Measurements from ENCODE around the gene OVCH2.

Gene OVCH2

DNA sequence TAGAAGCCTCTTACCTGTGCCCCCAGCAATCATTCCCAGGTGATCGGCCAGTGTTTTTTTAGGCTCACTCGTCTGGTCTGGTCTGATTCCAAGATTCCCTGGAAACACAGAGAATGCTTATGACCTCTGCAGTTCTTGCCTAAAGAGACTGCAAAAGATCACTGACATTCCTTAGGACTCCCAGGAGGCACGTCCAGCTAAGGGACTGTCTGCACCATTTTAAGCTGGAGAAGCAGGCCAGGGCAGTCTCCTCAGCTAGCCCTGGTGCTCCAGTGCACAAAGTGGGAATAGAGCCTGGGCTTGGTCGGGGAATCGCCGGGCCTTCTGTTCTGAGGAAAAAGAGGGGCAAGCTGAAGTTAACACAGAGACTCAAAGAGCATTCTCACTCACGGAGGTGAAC lies 37.8 kb downstream of the OVCH2 start:
- Histone ChIP-seq H3K4me2 (ENCODE audit: insufficient read depth, low read length) (no peak overlapping the region), H3K27me3 (ENCODE audit: insufficient read depth, low read length, poor library complexity) (no peaks in the 10 kb centered on the region), H3K36me3 (ENCODE audit: insufficient read depth, low read length) (no peaks in the 10 kb centered on the region)

DNA sequence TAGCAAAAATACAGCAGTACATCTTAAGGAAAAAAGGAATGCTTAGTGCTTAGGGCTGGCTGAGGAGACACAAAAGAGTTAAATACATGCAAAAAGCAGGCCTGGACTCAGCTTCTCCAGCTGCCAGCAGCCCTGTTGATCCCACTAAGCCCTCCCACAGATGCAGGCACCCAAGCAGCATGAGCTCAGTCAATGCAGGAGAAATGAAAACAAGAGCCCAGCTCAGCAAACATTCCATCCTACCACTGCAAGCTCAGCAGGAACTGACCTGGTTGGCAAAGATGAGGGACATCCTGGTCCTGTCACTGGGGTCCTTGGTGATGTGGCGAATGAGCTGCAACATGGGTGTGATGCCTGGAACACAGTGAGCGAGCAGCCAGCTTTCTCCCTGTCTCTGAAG lies 38.8 kb downstream of the OVCH2 start:
- TF ChIP-seq EZH2 (IDR thresholded peaks at IDR 0.05; ENCODE audit: borderline replicate concordance, low read depth, low read length, severe bottlenecking) (no peak), CTCF (IDR thresholded peaks at IDR 0.05; ENCODE audit: borderline replicate concordance, extremely low read depth, low read length, poor library complexity, severe bottlenecking) (no peak)
- Histone ChIP-seq H3K4me2 (ENCODE audit: insufficient read depth, low read length) (no peak overlapping the region), H3K4me3 (ENCODE audit: low read depth in 1 of 2, low read length in 2 of 2) (no peak overlapping the region), H3K9me3 (ENCODE audit: insufficient read depth, low read length, severe bottlenecking) (peaks cover 2% of the 10 kb centered on the region), H3K36me3 (ENCODE audit: insufficient read depth, low read length) (no peaks in the 10 kb centered on the region), H3K4me1 (ENCODE audit: insufficient read depth, low read length) (no peaks in the 10 kb centered on the region), H3K79me2 (ENCODE audit: insufficient read depth, low read length) (no peaks in the 10 kb centered on the region), H3K9ac (ENCODE audit: low read depth, low read length) (no peak overlapping the region), H2AFZ (ENCODE audit: low read depth, low read length) (no peak overlapping the region), H4K20me1 (ENCODE audit: insufficient read depth, low read length) (no peaks in the 10 kb centered on the region; the same call in 1 of the 2 replicates), H3K27me3 (ENCODE audit: insufficient read depth, low read length, poor library complexity) (no peaks in the 10 kb centered on the region), H3K27ac (ENCODE audit: low read length) (no peak overlapping the region)
- ATAC-seq (ENCODE audit: insufficient read depth, low read depth) (no peak), DNase-seq (no peak)

More for the DNA sequence above, 37.8 kb downstream of the OVCH2 start:
- no peak overlapping the region for H2AFZ ChIP-seq (ENCODE audit: low read depth, low read length)
- no peaks in the 10 kb centered on the region for H3K79me2 ChIP-seq (ENCODE audit: insufficient read depth, low read length)
- H3K4me3 ChIP-seq (ENCODE audit: low read depth in 1 of 2, low read length in 2 of 2) = no peak overlapping the region
- no peaks in the 10 kb centered on the region; the same call in 1 of the 2 replicates for H4K20me1 ChIP-seq (ENCODE audit: insufficient read depth, low read length)
- no peaks in the 10 kb centered on the region for H3K4me1 ChIP-seq (ENCODE audit: insufficient read depth, low read length)
- DNase-seq (no peak), ATAC-seq (ENCODE audit: insufficient read depth, low read depth) (no peak)
- H3K9me3 ChIP-seq (ENCODE audit: insufficient read depth, low read length, severe bottlenecking) = peaks cover 2% of the 10 kb centered on the region
- H3K27ac ChIP-seq (ENCODE audit: low read length) = no peak overlapping the region
- H3K9ac ChIP-seq (ENCODE audit: low read depth, low read length) = no peak overlapping the region
- no peak for TF ChIP-seq EZH2 (IDR thresholded peaks at IDR 0.05; ENCODE audit: borderline replicate concordance, low read depth, low read length, severe bottlenecking)
- TF ChIP-seq CTCF (IDR thresholded peaks at IDR 0.05; ENCODE audit: borderline replicate concordance, extremely low read depth, low read length, poor library complexity, severe bottlenecking) = no peak

DNA sequence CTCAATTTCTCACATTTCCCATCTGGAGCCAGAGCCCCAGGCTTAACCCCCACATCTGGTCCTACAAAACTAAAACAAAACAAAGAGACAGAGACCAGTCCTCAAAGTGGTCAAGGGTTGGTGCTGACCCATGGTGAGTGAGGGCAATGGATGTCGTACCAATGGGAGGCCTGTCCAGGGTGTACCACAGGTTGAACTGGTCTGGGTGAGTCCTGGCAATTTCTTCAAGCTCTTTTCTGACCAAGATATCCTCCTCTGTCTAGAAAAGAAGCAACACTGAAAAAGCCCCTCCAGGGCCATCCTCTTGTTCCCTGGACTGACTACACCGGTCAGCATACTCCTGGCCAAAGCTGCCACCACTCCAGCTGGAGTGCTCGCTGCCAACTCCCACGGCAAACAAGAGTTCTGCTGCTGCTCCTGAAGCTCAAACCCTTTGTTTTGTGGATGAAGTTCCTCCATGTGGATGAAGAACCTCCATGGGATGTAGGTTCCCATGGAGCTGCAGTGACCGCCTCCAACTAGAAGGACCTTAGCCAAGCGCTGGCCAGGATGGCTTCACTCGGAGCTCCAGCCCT lies 39.9 kb downstream of the OVCH2 start:
- Histone ChIP-seq H3K27ac (ENCODE audit: low read length) (no peak overlapping the region), H3K36me3 (ENCODE audit: insufficient read depth, low read length) (no peaks in the 10 kb centered on the region), H3K4me1 (ENCODE audit: insufficient read depth, low read length) (no peaks in the 10 kb centered on the region), H3K9me3 (ENCODE audit: insufficient read depth, low read length, severe bottlenecking) (peaks cover 2% of the 10 kb centered on the region), H2AFZ (ENCODE audit: low read depth, low read length) (no peak overlapping the region), H3K27me3 (ENCODE audit: insufficient read depth, low read length, poor library complexity) (no peaks in the 10 kb centered on the region), H3K79me2 (ENCODE audit: insufficient read depth, low read length) (no peaks in the 10 kb centered on the region), H3K4me2 (ENCODE audit: insufficient read depth, low read length) (no peak overlapping the region), H3K4me3 (ENCODE audit: low read depth in 1 of 2, low read length in 2 of 2) (no peak overlapping the region), H3K9ac (ENCODE audit: low read depth, low read length) (no peak overlapping the region), H4K20me1 (ENCODE audit: insufficient read depth, low read length) (no peaks in the 10 kb centered on the region; the same call in 1 of the 2 replicates)
- DNase-seq (no peak), ATAC-seq (ENCODE audit: insufficient read depth, low read depth) (no peak)
- TF ChIP-seq EZH2 (IDR thresholded peaks at IDR 0.05; ENCODE audit: borderline replicate concordance, low read depth, low read length, severe bottlenecking) (no peak), CTCF (IDR thresholded peaks at IDR 0.05; ENCODE audit: borderline replicate concordance, extremely low read depth, low read length, poor library complexity, severe bottlenecking) (no peak)

All from DND-41 (cell line).